ENCODE measurements around the gene HBP1. TPM values are rescaled to one million over a fixed set of nuclear protein-coding genes. Genes with fewer than 3 reads are reported as not detected.
A peak's percentile ranks its signal among the peaks of the same experiment; 100 is the strongest.

HBP1 gene
- total and polyA plus RNA-seq, 2 experiments from 2014 or later = 36.0 to 52.8 TPM

DNA sequence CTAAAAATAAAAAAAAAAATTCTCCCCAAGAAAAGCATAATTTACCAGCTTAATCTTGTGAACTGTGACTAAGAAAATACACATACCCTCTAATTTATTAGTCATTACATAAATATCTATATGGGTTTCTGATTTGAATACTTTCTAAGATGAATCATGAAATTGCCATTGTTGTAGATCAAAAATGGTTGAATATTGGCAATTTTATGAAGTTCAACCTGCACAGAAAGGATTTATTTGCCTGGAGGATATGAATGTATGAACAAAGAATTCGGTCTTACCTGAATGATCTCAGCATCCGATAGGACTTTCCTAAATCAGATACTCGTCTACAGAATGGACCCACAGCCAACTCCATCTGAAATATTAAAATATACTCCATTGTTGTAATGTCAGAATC is 61.5 kb downstream of the HBP1 start (continued):
- TF ChIP-seq CREB1 (CRISPR knock-in tag; IDR thresholded peaks at IDR 0.05; ENCODE audit: low read depth) = no peak

- ATAC-seq = peak; percentile 55
These were observed 63.8 kb downstream of the HBP1 start for GRCh38 chr7:107232568-107233090.

More at GRCh38 chr7:107232568-107233090, 63.8 kb downstream of the HBP1 start:
- Mint-ChIP-seq H3K9me3 (no peaks in the 10 kb centered on the region), H3K4me1 (peaks cover 29% of the 10 kb centered on the region), H3K36me3 (ENCODE audit: low read depth) (no peaks in the 10 kb centered on the region; the same call in 2 of the 3 replicates), H3K4me3 (no peak overlapping the region), H3K27ac (no peak overlapping the region; the same call in 1 of the 2 replicates), H3K27me3 (ENCODE audit: insufficient read depth, low read depth, poor library complexity) (no peaks in the 10 kb centered on the region)
- no peaks in the 10 kb centered on the region for H3K9me2 ChIP-seq (ENCODE audit: insufficient read depth)
- no peak overlapping the region for H2AFZ ChIP-seq
- H3K4me2 ChIP-seq = no peak overlapping the region
- H3K79me2 ChIP-seq (replicated peaks; ENCODE audit: insufficient read depth) = no peaks in the 10 kb centered on the region
- H3K4me1 ChIP-seq (ENCODE audit: insufficient read depth) = peaks cover 12% of the 10 kb centered on the region; the same call in 1 of the 2 replicates
- no peaks in the 10 kb centered on the region for H3F3A ChIP-seq (replicated peaks; ENCODE audit: low read depth)
- H3K27me3 ChIP-seq (ENCODE audit: insufficient read depth) = no peaks in the 10 kb centered on the region
- no peaks in the 10 kb centered on the region for H4K20me1 ChIP-seq (replicated peaks; ENCODE audit: insufficient read depth)
- TF ChIP-seq, protein P1, sequence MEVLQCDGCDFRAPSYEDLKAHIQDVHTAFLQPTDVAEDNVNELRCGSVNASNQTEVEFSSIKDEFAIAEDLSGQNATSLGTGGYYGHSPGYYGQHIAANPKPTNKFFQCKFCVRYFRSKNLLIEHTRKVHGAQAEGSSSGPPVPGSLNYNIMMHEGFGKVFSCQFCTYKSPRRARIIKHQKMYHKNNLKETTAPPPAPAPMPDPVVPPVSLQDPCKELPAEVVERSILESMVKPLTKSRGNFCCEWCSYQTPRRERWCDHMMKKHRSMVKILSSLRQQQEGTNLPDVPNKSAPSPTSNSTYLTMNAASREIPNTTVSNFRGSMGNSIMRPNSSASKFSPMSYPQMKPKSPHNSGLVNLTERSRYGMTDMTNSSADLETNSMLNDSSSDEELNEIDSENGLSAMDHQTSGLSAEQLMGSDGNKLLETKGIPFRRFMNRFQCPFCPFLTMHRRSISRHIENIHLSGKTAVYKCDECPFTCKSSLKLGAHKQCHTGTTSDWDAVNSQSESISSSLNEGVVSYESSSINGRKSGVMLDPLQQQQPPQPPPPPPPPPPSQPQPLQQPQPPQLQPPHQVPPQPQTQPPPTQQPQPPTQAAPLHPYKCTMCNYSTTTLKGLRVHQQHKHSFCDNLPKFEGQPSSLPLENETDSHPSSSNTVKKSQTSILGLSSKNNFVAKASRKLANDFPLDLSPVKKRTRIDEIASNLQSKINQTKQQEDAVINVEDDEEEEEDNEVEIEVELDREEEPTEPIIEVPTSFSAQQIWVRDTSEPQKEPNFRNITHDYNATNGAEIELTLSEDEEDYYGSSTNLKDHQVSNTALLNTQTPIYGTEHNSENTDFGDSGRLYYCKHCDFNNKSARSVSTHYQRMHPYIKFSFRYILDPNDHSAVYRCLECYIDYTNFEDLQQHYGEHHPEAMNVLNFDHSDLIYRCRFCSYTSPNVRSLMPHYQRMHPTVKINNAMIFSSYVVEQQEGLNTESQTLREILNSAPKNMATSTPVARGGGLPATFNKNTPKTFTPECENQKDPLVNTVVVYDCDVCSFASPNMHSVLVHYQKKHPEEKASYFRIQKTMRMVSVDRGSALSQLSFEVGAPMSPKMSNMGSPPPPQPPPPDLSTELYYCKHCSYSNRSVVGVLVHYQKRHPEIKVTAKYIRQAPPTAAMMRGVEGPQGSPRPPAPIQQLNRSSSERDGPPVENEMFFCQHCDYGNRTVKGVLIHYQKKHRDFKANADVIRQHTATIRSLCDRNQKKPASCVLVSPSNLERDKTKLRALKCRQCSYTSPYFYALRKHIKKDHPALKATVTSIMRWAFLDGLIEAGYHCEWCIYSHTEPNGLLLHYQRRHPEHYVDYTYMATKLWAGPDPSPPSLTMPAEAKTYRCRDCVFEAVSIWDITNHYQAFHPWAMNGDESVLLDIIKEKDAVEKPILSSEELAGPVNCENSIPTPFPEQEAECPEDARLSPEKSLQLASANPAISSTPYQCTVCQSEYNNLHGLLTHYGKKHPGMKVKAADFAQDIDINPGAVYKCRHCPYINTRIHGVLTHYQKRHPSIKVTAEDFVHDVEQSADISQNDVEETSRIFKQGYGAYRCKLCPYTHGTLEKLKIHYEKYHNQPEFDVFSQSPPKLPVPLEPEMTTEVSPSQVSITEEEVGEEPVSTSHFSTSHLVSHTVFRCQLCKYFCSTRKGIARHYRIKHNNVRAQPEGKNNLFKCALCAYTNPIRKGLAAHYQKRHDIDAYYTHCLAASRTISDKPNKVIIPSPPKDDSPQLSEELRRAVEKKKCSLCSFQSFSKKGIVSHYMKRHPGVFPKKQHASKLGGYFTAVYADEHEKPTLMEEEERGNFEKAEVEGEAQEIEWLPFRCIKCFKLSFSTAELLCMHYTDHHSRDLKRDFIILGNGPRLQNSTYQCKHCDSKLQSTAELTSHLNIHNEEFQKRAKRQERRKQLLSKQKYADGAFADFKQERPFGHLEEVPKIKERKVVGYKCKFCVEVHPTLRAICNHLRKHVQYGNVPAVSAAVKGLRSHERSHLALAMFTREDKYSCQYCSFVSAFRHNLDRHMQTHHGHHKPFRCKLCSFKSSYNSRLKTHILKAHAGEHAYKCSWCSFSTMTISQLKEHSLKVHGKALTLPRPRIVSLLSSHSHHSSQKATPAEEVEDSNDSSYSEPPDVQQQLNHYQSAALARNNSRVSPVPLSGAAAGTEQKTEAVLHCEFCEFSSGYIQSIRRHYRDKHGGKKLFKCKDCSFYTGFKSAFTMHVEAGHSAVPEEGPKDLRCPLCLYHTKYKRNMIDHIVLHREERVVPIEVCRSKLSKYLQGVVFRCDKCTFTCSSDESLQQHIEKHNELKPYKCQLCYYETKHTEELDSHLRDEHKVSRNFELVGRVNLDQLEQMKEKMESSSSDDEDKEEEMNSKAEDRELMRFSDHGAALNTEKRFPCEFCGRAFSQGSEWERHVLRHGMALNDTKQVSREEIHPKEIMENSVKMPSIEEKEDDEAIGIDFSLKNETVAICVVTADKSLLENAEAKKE (CRISPR knock-in tag; IDR thresholded peaks at IDR 0.05) = no peak
- TF ChIP-seq CTCF (conservative IDR thresholded peaks at IDR 0.05; ENCODE audit: low read depth in 2 of 2) = no peak
- no peak for TF ChIP-seq EZH2phosphoT487 (IDR thresholded peaks at IDR 0.05; ENCODE audit: unreplicated experiment)
- no peak for TF ChIP-seq STAT1 (IDR thresholded peaks at IDR 0.05; ENCODE audit: unreplicated experiment)
- TF ChIP-seq POLR2AphosphoS5 (IDR thresholded peaks at IDR 0.05; ENCODE audit: low read depth) = no peak
- no peak for TF ChIP-seq NANOG (IDR thresholded peaks at IDR 0.05; ENCODE audit: borderline replicate concordance)
- TF ChIP-seq, protein P2, sequence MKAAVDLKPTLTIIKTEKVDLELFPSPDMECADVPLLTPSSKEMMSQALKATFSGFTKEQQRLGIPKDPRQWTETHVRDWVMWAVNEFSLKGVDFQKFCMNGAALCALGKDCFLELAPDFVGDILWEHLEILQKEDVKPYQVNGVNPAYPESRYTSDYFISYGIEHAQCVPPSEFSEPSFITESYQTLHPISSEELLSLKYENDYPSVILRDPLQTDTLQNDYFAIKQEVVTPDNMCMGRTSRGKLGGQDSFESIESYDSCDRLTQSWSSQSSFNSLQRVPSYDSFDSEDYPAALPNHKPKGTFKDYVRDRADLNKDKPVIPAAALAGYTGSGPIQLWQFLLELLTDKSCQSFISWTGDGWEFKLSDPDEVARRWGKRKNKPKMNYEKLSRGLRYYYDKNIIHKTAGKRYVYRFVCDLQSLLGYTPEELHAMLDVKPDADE (IDR thresholded peaks at IDR 0.05) = no peak
- no peak for TF ChIP-seq ZNF331 (CRISPR knock-in tag; IDR thresholded peaks at IDR 0.05; ENCODE audit: low read depth)
- no peak for TF ChIP-seq JUNB (IDR thresholded peaks at IDR 0.05; ENCODE audit: unreplicated experiment)
- DNase-seq (ENCODE audit: low spot score) = no peak
- H3K27ac ChIP-seq (ENCODE audit: low read depth) = no peak overlapping the region
- H3K4me3 ChIP-seq = no peak overlapping the region
- no peaks in the 10 kb centered on the region for H3K36me3 ChIP-seq (ENCODE audit: insufficient read depth)
